ENCODE results near the gene YBX2. TPM values are rescaled to one million over a fixed set of nuclear protein-coding genes. Genes with fewer than 3 reads are reported as not detected.
A peak's percentile ranks its signal among the peaks of the same experiment; 100 is the strongest.

YBX2 gene
- total RNA-seq, 1 experiment from 2014 or later = 24.0 TPM

- Histone ChIP-seq H2AK5ac (ENCODE audit: insufficient read length, low read length) (no peak overlapping the region), H2BK15ac (ENCODE audit: low read depth, low read length) (no peak overlapping the region), H3K23ac (ENCODE audit: insufficient read length, low read depth, low read length) (no peak overlapping the region), H3K4me1 (ENCODE audit: insufficient read depth, low read length) (no peaks in the 10 kb centered on the region), H4K91ac (ENCODE audit: insufficient read length, low read depth, low read length) (no peak overlapping the region), H3K56ac (ENCODE audit: insufficient read length, low read depth, low read length) (no peak overlapping the region), H2BK12ac (ENCODE audit: insufficient read length, low read depth, low read length) (no peak overlapping the region), H3K18ac (ENCODE audit: insufficient read length, low read depth, low read length) (peak overlapping the region; percentile 41), H3K27me3 (ENCODE audit: insufficient read depth, low read length) (no peaks in the 10 kb centered on the region), H2BK5ac (ENCODE audit: insufficient read length, low read length) (no peak overlapping the region), H2BK120ac (ENCODE audit: low read depth, low read length, poor library complexity, severe bottlenecking) (no peak overlapping the region), H3K4ac (ENCODE audit: low read depth, low read length) (no peak overlapping the region), H3K9ac (ENCODE audit: extremely low read depth, insufficient read length, low read length) (peak overlapping the region; percentile 33), H4K5ac (ENCODE audit: insufficient read length, low read depth, low read length) (no peak overlapping the region), H3K9me3 (ENCODE audit: control insufficient read depth, low read depth, low read length) (no peaks in the 10 kb centered on the region), H2AFZ (ENCODE audit: low read length) (no peak overlapping the region), H3K23me2 (ENCODE audit: insufficient read length, low read depth, low read length, poor library complexity, severe bottlenecking) (peaks cover 14% of the 10 kb centered on the region), H4K20me1 (ENCODE audit: control insufficient read depth, insufficient read depth, insufficient read length) (no peaks in the 10 kb centered on the region), H3K79me2 (ENCODE audit: insufficient read depth, low read length) (peaks cover 2% of the 10 kb centered on the region; the same call in 1 of the 2 replicates), H3K4me2 (ENCODE audit: insufficient read depth, insufficient read length, low read length) (peak overlapping the region; percentile 54), H3K27ac (ENCODE audit: insufficient read length, low read depth, low read length) (no peak overlapping the region), H3T11ph (ENCODE audit: low read length) (no peak overlapping the region), H4K8ac (replicated peaks; ENCODE audit: insufficient read length, low read depth, low read length) (no peak overlapping the region), H3K14ac (ENCODE audit: insufficient read depth, low read length) (no peak overlapping the region), H3K79me1 (ENCODE audit: insufficient read depth, low read depth, low read length, poor library complexity, severe bottlenecking) (no peaks in the 10 kb centered on the region), H2BK20ac (ENCODE audit: low read depth, low read length, poor library complexity, severe bottlenecking) (no peak overlapping the region)
- no peaks in the 10 kb centered on the region for H3K9me3 Mint-ChIP-seq
- H3K4me3 Mint-ChIP-seq = peak overlapping the region; percentile 88 to 97
- no peaks in the 10 kb centered on the region for H3K27me3 Mint-ChIP-seq (ENCODE audit: low read depth)
- H3K4me1 Mint-ChIP-seq = peaks cover 22 to 23% of the 10 kb centered on the region in 2 experiments
- WGBS (ENCODE audit: extremely low coverage, insufficient read length, low lambda C conversion rate) = no CpG with 5 or more reads among the region's 43 CpGs
- H3K27ac Mint-ChIP-seq = peak overlapping the region; percentile 97 to 98 (median 97)
- peak; percentile 18; the same call in 1 of the 3 replicates for TF ChIP-seq CTCF (conservative IDR thresholded peaks at IDR 0.05)
- DNase-seq = peak; percentile 100
- peaks cover 1 to 23% (median 20%) of the 10 kb centered on the region in 3 experiments; a peak in 5 of 7 replicates for H3K36me3 Mint-ChIP-seq (ENCODE audit: insufficient read depth in 1 of 3, low read depth in 3 of 3)
Measured at GRCh38 chr17:7329374-7329996, 35.0 kb upstream of the YBX2 start.

All from H9 (cell line).